DMS114 treated with DMSO at 0.1 percent for 48 hours (cell line): ENCODE results near the gene MAP2K5.
"Not testable (repeated sequence)": the region's sequence is repeated elsewhere in the genome, so short reads cannot be mapped to it uniquely, and the experiment has no call there.

Experiments
- DNase-seq: peaks from one replicate; lab custom pipeline; 2025; ENCODE audit not compliant: unreplicated experiment; lab: John Stamatoyannopoulos, UW

Gene MAP2K5

DNA sequence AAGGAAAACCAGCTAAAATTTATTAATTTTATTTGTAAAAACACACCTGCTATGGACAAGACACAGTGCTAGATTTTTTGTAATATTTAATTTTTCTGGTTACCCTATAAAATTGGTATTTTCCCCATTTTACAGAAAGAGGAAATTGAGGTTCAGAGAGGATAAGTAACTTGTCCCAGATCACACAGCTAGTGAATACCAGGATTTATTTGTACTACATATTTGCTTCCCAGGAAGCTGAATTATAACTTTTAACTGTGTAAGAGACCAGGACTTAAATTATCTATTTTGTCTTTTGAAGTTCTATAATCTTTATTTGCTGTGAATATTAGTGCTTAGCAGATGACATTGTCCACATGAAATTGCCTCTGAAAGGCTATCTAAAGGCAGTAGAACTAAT is 49.7 kb downstream of the MAP2K5 start:
- DNase-seq = no peak

- DNase-seq = no peak
Observed at GRCh38 chr15:67593562-67593961, 51.1 kb downstream of the MAP2K5 start.

DNA sequence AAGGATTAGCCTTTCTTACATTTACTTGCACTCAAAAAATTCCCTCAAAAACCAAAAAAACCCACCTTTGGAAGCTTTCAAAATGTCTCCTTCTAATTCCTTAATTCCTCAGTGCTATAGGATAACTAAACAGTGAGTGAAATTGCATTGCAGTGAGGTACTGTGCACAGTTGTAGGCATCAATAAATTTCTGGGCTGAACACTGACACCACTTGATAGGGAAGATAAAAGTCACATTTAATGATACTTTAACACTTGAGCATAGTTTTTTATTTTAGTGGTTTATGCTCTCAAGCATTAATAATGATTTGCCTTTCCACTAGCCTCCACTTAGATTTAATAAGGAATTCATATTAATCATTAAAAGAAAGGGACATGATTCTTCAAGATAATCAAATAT is 52.3 kb downstream of the MAP2K5 start:
- no peak for DNase-seq

DNA sequence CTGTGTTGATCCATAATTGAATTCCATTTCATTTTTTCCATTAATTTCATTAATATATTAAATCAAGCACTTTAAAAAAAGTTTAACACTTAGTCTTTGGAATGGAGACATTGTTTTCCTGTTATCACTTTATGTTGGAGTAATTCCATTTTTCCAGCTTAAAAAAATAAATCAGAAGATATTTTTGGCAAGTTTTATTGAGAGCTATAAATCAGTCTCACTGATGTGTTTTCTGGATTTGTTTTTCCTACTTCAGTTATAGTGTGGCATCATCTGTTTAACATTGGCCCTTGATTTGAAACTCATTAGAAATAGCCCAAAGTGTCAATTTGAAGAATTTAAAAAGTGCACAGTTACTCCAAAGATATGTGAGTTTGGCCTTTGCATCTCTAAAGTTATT is 53.1 kb downstream of the MAP2K5 start:
- DNase-seq = no peak

DNA sequence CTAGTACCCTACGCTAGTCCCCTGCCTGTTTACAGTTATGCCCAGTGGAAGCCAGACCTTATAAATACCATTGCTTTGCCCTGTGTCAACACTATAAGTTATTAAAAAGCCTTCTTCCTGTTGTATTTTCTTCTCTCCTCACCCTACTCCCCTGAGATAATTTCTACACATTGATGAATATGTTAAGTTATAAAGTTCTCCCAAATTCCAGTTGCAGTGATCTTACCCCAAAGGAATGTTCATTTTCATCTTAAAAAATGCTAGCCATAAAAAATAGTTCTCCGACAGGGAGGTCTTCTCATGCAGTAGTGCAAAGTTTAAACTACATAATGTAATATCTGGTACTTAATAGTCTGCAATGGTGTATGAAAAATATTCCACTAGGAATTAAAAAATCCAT is 58.6 kb downstream of the MAP2K5 start:
- DNase-seq = no peak

DNA sequence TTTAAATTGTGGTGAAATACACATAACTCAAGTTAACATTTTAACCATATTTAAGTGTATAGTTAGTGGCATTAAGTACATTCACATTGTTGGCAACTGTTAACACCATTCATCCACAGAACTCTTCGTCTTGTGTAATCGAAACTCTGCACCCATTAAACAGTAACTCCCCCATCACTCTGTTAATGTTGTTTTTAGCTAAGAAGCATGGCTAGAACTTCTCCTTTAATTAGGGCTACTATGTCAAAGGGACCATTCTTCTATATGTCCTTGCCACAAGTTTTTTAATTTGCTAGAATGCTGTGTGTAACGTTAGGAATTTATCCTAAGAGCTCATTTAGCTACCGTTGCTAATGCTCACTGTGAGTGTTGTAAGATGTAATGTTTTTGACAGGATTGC is 60.6 kb downstream of the MAP2K5 start:
- no peak for DNase-seq

GRCh38 chr15:67605871-67606270 is 63.4 kb downstream of the MAP2K5 start:
- no peak for DNase-seq

DNA sequence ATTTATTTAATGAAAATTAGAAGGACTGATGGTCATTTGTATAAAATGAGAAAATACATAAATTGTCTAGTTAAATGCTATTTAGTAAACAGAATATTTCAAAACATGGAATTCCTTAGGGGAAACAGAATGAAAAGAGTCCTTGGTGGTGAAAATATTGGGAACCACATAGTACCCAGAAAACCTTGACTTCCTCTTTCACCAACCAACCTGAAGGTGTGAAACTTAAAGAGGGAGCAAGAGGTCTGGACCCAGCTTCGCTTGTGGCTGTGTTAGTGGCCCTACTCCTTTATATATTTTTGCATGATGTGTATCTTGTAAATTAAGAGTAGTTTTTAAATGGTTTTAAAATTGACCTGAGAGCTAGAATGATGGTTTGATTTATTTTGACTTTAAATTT is 64.2 kb downstream of the MAP2K5 start:
- no peak for DNase-seq

GRCh38 chr15:67607329-67607728 is 64.8 kb downstream of the MAP2K5 start:
- DNase-seq = no peak

GRCh38 chr15:67607959-67608637 is 65.6 kb downstream of the MAP2K5 start:
- DNase-seq = no peak

- DNase-seq = no peak
Observed at GRCh38 chr15:67608638-67608959, 66.1 kb downstream of the MAP2K5 start.

GRCh38 chr15:67611370-67612369 is 69.2 kb downstream of the MAP2K5 start:
- DNase-seq = no peak

DNA sequence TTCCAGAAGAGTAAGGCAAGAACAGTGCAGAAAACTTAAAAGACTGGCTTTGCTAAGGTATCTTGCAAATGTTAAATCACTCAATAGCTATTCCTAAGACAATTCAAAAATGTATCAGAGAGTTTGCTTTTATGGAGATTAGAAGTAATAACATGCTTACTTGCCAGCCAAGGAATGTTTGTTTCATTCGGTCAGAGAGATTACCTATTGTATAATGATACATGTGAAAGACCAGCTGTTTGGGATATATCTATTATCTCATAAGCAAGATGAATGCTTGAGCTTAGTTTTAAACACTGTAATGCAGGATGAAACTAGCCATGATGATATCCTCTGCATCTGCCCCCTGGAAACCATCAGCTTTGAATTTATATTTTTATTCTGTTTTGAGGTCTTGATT is 70.7 kb downstream of the MAP2K5 start:
- no peak for DNase-seq

GRCh38 chr15:67613708-67614107 is 71.2 kb downstream of the MAP2K5 start:
- DNase-seq = no peak

DNA sequence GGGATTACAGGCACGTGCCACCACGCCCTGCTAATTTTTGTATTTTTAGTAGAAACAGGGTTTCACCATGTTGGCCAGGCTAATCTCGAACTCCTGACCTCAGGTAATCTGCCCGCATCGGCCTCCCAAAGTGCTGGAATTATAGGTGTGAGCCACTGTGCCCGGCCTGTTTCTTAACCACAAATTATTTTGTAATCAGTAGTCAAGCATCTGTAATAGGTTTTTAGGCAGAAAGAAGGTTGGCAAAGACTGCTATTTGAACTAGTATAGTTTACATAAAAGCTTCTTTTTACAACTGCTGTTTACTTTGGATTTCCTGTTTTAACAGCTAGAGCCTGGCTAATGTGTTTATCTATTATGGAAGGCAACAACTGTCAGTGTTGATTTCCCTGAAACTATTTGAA is 72.6 kb downstream of the MAP2K5 start:
- DNase-seq = not testable (repeated sequence)

DNA sequence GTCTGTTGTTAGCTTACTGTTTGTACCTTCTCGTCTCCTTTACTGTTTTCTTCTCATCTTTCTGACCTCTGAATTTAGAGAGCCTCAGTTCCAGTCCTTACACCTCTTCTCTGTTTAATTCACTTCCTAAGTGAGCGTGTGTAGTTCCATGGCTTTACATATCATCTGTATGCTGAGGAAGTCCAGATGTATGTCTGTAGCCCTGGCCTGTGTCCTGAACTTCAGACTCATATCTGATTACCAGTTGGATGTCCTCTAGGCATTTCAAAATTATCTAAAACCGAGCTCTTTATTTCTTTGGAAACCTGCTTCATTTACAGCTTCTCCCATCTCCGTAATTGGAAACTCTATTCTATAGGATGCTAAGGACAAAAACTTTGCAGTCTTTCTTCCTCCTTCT is 75.8 kb downstream of the MAP2K5 start:
- no peak for DNase-seq

GRCh38 chr15:67622110-67622509 is 79.6 kb downstream of the MAP2K5 start:
- DNase-seq = no peak

GRCh38 chr15:67632261-67632660 is 89.8 kb downstream of the MAP2K5 start:
- no peak for DNase-seq

DNA sequence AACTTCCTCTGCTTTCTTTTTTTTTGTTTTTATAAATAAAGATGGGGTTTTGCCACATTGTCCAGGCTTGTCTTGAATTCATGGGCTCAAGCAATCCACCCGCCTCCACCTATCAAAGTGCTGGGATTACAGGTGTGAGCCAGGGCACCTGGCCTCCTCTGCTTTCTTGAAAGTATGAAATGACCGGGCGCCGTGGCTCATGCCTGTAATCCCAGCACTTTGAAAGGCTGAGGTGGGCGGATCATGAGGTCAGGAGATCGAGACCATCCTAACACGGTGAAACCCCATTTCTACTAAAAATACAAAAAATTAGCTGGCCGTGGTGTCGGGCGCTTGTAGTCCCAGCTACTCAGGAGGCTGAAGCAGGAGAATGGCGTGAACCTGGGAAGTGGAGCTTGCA is 93.4 kb downstream of the MAP2K5 start:
- not testable (repeated sequence) for DNase-seq

- DNase-seq = no peak
Observed at GRCh38 chr15:67639591-67639990, 97.1 kb downstream of the MAP2K5 start.

DNA sequence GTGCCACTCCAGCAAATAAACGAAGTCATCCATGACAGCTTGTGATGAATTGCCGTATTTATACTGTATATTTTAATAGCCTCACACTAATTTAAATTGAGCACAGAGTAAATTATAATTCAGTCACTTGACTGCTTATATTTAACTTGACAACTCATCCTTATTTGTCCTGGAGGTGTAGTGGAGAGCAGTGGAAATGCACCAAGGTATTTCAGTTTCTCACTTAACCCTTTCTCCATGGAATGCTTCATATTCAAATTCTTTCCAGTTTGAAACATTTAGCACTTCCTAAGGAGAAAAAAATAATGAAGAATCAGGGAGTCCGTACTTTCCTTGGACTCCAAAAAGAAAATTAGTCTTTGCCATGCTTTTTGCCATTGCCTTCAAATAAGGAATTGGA is 99.0 kb downstream of the MAP2K5 start:
- no peak for DNase-seq

- no peak for DNase-seq
Observed at GRCh38 chr15:67646847-67647246, 104.3 kb downstream of the MAP2K5 start.
